Measurements from ENCODE around the gene DCDC2.
"Not testable (repeated sequence)": the region's sequence is repeated elsewhere in the genome, so short reads cannot be mapped to it uniquely, and the experiment has no call there.

DCDC2 gene

GRCh38 chr6:24385536-24386269 lies 27.8 kb upstream of the DCDC2 start:
- H3K4me3 Mint-ChIP-seq: no peak overlapping the region
- ATAC-seq (no peak), DNase-seq (no peak)
- no peaks in the 10 kb centered on the region for H3K9me3 Mint-ChIP-seq
- peaks cover 17% of the 10 kb centered on the region for H3K27me3 Mint-ChIP-seq
- no peak overlapping the region for H3K27ac Mint-ChIP-seq
- no peaks in the 10 kb centered on the region for H3K4me1 Mint-ChIP-seq

- not testable (repeated sequence) for DNase-seq, ATAC-seq, H3K4me3 Mint-ChIP-seq, H3K4me1 Mint-ChIP-seq, H3K27ac Mint-ChIP-seq, H3K9me3 Mint-ChIP-seq
- peaks cover 17% of the 10 kb centered on the region for H3K27me3 Mint-ChIP-seq
Measured at GRCh38 chr6:24384369-24385130, 26.7 kb upstream of the DCDC2 start.

- not testable (repeated sequence) for H3K27ac Mint-ChIP-seq, DNase-seq, H3K4me1 Mint-ChIP-seq, H3K4me3 Mint-ChIP-seq, H3K9me3 Mint-ChIP-seq, ATAC-seq
- H3K27me3 Mint-ChIP-seq: peaks cover 17% of the 10 kb centered on the region
Measured at GRCh38 chr6:24382891-24383494, 25.1 kb upstream of the DCDC2 start.

- DNase-seq: no peak
- Mint-ChIP-seq H3K27ac (no peak overlapping the region), H3K9me3 (no peaks in the 10 kb centered on the region), H3K4me3 (no peak overlapping the region), H3K27me3 (peaks cover 17% of the 10 kb centered on the region), H3K4me1 (no peaks in the 10 kb centered on the region)
- ATAC-seq: no peak
Measured at GRCh38 chr6:24382220-24382540, 24.3 kb upstream of the DCDC2 start.

- no peaks in the 10 kb centered on the region for H3K9me3 Mint-ChIP-seq
- H3K27me3 Mint-ChIP-seq: peaks cover 17% of the 10 kb centered on the region
- no peak overlapping the region for H3K4me3 Mint-ChIP-seq
- DNase-seq: no peak
- no peaks in the 10 kb centered on the region for H3K4me1 Mint-ChIP-seq
- ATAC-seq: no peak
- H3K27ac Mint-ChIP-seq: no peak overlapping the region
Measured at GRCh38 chr6:24381476-24382219, 23.8 kb upstream of the DCDC2 start.

- no peak overlapping the region for H3K4me3 Mint-ChIP-seq
- H3K27ac Mint-ChIP-seq: no peak overlapping the region
- H3K9me3 Mint-ChIP-seq: no peaks in the 10 kb centered on the region
- no peaks in the 10 kb centered on the region for H3K4me1 Mint-ChIP-seq
- peaks cover 3% of the 10 kb centered on the region for H3K27me3 Mint-ChIP-seq
- no peak for ATAC-seq
- no peak for DNase-seq
Measured at GRCh38 chr6:24378473-24379097, 20.7 kb upstream of the DCDC2 start.

- ATAC-seq: no peak
- Mint-ChIP-seq H3K27ac (no peak overlapping the region), H3K9me3 (no peaks in the 10 kb centered on the region), H3K4me3 (no peak overlapping the region), H3K4me1 (no peaks in the 10 kb centered on the region), H3K27me3 (no peaks in the 10 kb centered on the region)
- DNase-seq: no peak
Measured at GRCh38 chr6:24376871-24377270, 19.0 kb upstream of the DCDC2 start.

GRCh38 chr6:24374612-24375011 lies 16.8 kb upstream of the DCDC2 start:
- no peak for DNase-seq
- Mint-ChIP-seq H3K4me1 (no peaks in the 10 kb centered on the region), H3K27me3 (no peaks in the 10 kb centered on the region), H3K4me3 (no peak overlapping the region), H3K9me3 (no peaks in the 10 kb centered on the region), H3K27ac (no peak overlapping the region)
- ATAC-seq: no peak

- ATAC-seq, H3K4me3 Mint-ChIP-seq, H3K4me1 Mint-ChIP-seq, H3K27ac Mint-ChIP-seq, H3K9me3 Mint-ChIP-seq, DNase-seq: not testable (repeated sequence)
- peaks cover 17% of the 10 kb centered on the region for H3K27me3 Mint-ChIP-seq
Measured at GRCh38 chr6:24365103-24365633, 7.3 kb upstream of the DCDC2 start.

- not testable (repeated sequence) for H3K27ac Mint-ChIP-seq, H3K9me3 Mint-ChIP-seq, DNase-seq, H3K4me3 Mint-ChIP-seq, ATAC-seq
- Mint-ChIP-seq H3K27me3 (peaks cover 19% of the 10 kb centered on the region), H3K4me1 (peaks cover 29% of the 10 kb centered on the region)
Measured at GRCh38 chr6:24362363-24362762, 4.5 kb upstream of the DCDC2 start.

GRCh38 chr6:24359640-24360454 lies 2.0 kb upstream of the DCDC2 start:
- Mint-ChIP-seq H3K4me1 (peaks cover 32% of the 10 kb centered on the region), H3K4me3 (peak overlapping the region; percentile 80 to 84), H3K27me3 (peaks cover 35% of the 10 kb centered on the region), H3K9me3 (no peaks in the 10 kb centered on the region), H3K27ac (peak overlapping the region in 1 of 2 donors; percentile 72)
- peak; percentile 86 to 91 for DNase-seq
- ATAC-seq: peak; percentile 93

GRCh38 chr6:24358219-24358821 lies 461 bp upstream of the DCDC2 start:
- Mint-ChIP-seq H3K27me3 (peaks cover 35% of the 10 kb centered on the region), H3K4me1 (peaks cover 32% of the 10 kb centered on the region), H3K27ac (no peak overlapping the region), H3K9me3 (no peaks in the 10 kb centered on the region), H3K4me3 (peak overlapping the region; percentile 79 to 89)
- DNase-seq (peak in 1 of 2 donors; percentile 3), ATAC-seq (no peak)

- peaks cover 32% of the 10 kb centered on the region for H3K4me1 Mint-ChIP-seq
- peak overlapping the region in 1 of 2 donors; percentile 35 for H3K4me3 Mint-ChIP-seq
- H3K27me3 Mint-ChIP-seq: peaks cover 36% of the 10 kb centered on the region
- ATAC-seq (no peak), DNase-seq (no peak)
- no peaks in the 10 kb centered on the region for H3K9me3 Mint-ChIP-seq
- H3K27ac Mint-ChIP-seq: no peak overlapping the region
Measured at GRCh38 chr6:24356310-24356973, 1.4 kb downstream of the DCDC2 start.

- DNase-seq (no peak), ATAC-seq (no peak)
- no peak overlapping the region for H3K4me3 Mint-ChIP-seq
- H3K9me3 Mint-ChIP-seq: no peaks in the 10 kb centered on the region
- peaks cover 41% of the 10 kb centered on the region for H3K27me3 Mint-ChIP-seq
- H3K27ac Mint-ChIP-seq: no peak overlapping the region
- peaks cover 25% of the 10 kb centered on the region for H3K4me1 Mint-ChIP-seq
Measured at GRCh38 chr6:24355393-24355792, 2.5 kb downstream of the DCDC2 start.
